Parathyroid adenoma (tissue), 2 donors: ENCODE results near the gene GUCA1A.

Source experiments
- H2AFZ ChIP-seq: fragments of 300-600 bp; sonication (generic); one replicate; pipeline ENCODE4 v1.7.0; 2017; ENCODE audit warnings: antibody characterized with exemption, mild to moderate bottlenecking
- H3K27ac ChIP-seq: fragments of 300-600 bp; sonication (generic); one replicate; pipeline ENCODE4 v1.7.0; 2017
- H3K27me3 ChIP-seq: fragments of 300-600 bp; sonication (generic); one replicate; pipeline ENCODE4 v1.7.0; 2017; ENCODE audit warnings: low read length; ENCODE audit not compliant: control insufficient read depth, insufficient read depth
- H3K36me3 ChIP-seq: fragments of 300-600 bp; sonication (generic); one replicate; pipeline ENCODE4 v1.7.0; 2017; ENCODE audit warnings: low read length; ENCODE audit not compliant: control insufficient read depth, insufficient read depth
- H3K4me1 ChIP-seq: fragments of 300-600 bp; sonication (generic); one replicate; pipeline ENCODE4 v1.7.0; 2017; ENCODE audit warnings: control low read depth
- H3K4me2 ChIP-seq: fragments of 300-600 bp; sonication (generic); one replicate; pipeline ENCODE4 v1.7.0; 2017; ENCODE audit warnings: low read length
- H3K4me3 ChIP-seq: fragments of 300-600 bp; sonication (generic); one replicate; pipeline ENCODE4 v1.7.0; 2017; ENCODE audit warnings: low read depth, low read length
- H3K79me2 ChIP-seq: fragments of 300-600 bp; sonication (generic); one replicate; pipeline ENCODE4 v1.7.0; 2017; ENCODE audit warnings: control low read depth
- H3K9ac ChIP-seq: fragments of 300-600 bp; sonication (generic); one replicate; pipeline ENCODE4 v1.7.0; 2017; ENCODE audit warnings: mild to moderate bottlenecking
- H3K9me3 ChIP-seq: fragments of 300-600 bp; sonication (generic); one replicate; pipeline ENCODE4 v1.7.0; 2017; ENCODE audit warnings: low read length; ENCODE audit not compliant: control insufficient read depth
- CTCF ChIP-seq: fragments of 300-600 bp; sonication (generic); IDR thresholded peaks from one replicate; pipeline ENCODE4 v1.7.0; 2017; ENCODE audit warnings: antibody characterized with exemption, mild to moderate bottlenecking
- donor health status: primary hyperparathyroidism.

The GUCA1A gene

DNA sequence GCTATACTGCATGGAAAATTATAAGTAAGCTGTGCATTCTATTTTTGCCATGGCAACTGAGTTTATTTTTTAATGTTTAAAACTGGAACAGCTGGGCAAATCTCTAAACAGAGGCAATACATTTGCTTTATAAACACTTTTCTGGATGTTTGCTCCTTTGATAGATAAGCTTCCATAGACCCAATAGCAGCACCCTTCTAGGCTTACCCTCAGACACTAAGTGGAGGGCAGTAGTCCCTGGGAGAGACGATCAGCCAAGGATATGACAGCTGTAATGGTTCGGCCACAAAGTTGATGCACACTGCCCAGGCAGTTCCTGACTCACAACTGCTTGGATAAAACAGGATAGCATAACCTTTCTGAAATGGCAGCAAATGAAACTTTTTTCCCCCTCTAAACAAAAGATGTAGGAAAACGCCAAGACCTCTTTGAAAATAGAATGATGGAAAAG is 53.0 kb downstream of the GUCA1A start:
- H3K9ac ChIP-seq = no peak overlapping the region
- H3K9me3 ChIP-seq = no peaks in the 10 kb centered on the region
- TF ChIP-seq CTCF = no peak
- no peak overlapping the region for H3K4me3 ChIP-seq
- no peaks in the 10 kb centered on the region for H3K36me3 ChIP-seq
- H3K27ac ChIP-seq = no peak overlapping the region
- H3K27me3 ChIP-seq = no peaks in the 10 kb centered on the region
- no peak overlapping the region for H2AFZ ChIP-seq
- H3K79me2 ChIP-seq = no peaks in the 10 kb centered on the region
- no peaks in the 10 kb centered on the region for H3K4me1 ChIP-seq
- no peak overlapping the region for H3K4me2 ChIP-seq

DNA sequence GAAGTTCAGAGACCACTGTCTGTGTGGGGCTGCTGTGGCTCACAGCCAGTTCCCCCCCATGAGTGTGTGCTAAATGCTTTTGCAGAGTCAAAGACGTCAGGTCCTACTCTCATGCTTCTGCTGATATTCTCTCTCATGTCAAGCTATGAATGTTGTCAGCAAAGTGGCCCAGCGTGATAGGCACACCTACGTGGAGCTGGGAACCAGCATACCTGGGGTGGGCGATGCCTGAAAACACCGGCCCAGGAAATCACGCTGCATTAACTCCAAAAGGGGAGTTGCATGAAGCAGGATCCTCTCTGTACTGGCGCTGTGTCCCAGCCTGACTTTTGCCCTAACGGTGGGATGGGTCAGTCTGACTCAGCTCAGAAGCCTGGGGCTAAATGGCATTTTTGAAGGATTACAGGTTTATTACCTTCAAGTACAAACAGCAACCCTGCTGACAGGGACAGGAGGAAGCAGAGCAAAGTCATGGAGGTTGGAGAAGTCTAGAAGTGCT is 53.5 kb downstream of the GUCA1A start:
- Histone ChIP-seq H3K4me2 (no peak overlapping the region), H3K79me2 (no peaks in the 10 kb centered on the region), H2AFZ (no peak overlapping the region), H3K27me3 (no peaks in the 10 kb centered on the region), H3K27ac (no peak overlapping the region), H3K4me3 (no peak overlapping the region), H3K9ac (no peak overlapping the region), H3K4me1 (no peaks in the 10 kb centered on the region), H3K9me3 (no peaks in the 10 kb centered on the region), H3K36me3 (no peaks in the 10 kb centered on the region)
- no peak for TF ChIP-seq CTCF

DNA sequence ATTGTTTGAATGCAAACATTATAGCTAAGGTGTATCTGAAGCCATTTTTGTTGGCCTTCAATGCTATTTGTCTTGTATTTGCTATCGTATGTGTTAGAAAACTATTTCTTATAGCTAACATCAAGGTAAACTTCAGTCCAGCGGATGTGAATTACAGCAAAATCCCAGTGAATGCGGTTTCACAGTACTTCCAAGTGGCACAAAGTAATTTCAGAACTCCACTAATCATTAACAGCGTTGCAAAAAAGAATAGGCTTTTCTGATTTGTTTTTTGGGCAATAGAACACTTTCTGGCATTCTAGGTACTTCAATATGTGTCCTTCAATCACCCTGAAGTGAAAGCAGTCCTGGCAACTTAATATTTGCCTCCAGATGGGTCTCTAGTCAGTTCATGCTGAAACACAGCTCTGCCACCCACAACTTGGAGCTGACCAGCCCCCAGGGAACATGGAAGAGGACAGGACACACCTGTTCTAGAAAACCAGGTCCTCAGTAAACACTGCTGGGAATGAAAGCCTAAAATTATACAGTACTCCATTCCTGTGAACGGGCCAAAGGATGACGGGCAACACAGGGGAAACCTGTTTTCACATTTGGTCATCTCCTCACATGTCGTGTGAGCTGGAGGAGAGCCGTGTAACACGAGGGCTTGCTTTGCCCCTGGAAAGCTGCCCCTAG is 54.1 kb downstream of the GUCA1A start:
- no peak overlapping the region for H3K4me2 ChIP-seq
- no peak overlapping the region for H3K9ac ChIP-seq
- H3K27ac ChIP-seq = no peak overlapping the region

DNA sequence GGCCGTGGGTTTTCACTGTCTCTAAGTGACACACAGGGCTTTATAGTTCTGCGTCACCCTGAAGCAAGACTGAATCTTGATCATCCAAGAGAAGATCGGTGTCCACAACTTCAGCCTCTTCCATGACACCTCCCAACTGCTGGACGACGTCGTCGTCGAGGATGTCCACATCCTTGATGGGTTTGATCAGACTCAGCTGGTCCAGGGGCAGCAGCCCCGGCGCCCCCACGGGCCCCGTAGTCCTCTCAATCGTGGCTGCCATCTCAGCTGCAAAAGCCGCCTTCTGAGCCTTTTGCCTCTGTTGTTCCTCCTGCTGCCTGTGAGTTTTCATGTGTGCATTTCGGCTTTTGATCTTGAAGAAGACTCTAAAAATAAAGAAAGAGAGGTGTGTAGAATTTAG is 55.1 kb downstream of the GUCA1A start:
- H3K9me3 ChIP-seq = no peaks in the 10 kb centered on the region
- H3K79me2 ChIP-seq = no peaks in the 10 kb centered on the region
- no peak overlapping the region for H3K4me3 ChIP-seq
- no peaks in the 10 kb centered on the region for H3K27me3 ChIP-seq
- H3K4me2 ChIP-seq = no peak overlapping the region
- no peak overlapping the region for H3K9ac ChIP-seq
- H3K4me1 ChIP-seq = no peaks in the 10 kb centered on the region
- H3K27ac ChIP-seq = no peak overlapping the region
- TF ChIP-seq CTCF = no peak
- no peaks in the 10 kb centered on the region for H3K36me3 ChIP-seq
- no peak overlapping the region for H2AFZ ChIP-seq

More for the DNA sequence above, 54.1 kb downstream of the GUCA1A start:
- H3K79me2 ChIP-seq = no peaks in the 10 kb centered on the region
- H3K36me3 ChIP-seq = no peaks in the 10 kb centered on the region
- no peak overlapping the region for H2AFZ ChIP-seq
- TF ChIP-seq CTCF = no peak
- no peaks in the 10 kb centered on the region for H3K9me3 ChIP-seq
- no peaks in the 10 kb centered on the region for H3K27me3 ChIP-seq
- no peaks in the 10 kb centered on the region for H3K4me1 ChIP-seq
- no peak overlapping the region for H3K4me3 ChIP-seq
